ENCODE data around the gene C1QTNF7.
A peak's percentile ranks its signal among the peaks of the same experiment; 100 is the strongest.

C1QTNF7 gene, protein sequence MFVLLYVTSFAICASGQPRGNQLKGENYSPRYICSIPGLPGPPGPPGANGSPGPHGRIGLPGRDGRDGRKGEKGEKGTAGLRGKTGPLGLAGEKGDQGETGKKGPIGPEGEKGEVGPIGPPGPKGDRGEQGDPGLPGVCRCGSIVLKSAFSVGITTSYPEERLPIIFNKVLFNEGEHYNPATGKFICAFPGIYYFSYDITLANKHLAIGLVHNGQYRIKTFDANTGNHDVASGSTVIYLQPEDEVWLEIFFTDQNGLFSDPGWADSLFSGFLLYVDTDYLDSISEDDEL

DNA sequence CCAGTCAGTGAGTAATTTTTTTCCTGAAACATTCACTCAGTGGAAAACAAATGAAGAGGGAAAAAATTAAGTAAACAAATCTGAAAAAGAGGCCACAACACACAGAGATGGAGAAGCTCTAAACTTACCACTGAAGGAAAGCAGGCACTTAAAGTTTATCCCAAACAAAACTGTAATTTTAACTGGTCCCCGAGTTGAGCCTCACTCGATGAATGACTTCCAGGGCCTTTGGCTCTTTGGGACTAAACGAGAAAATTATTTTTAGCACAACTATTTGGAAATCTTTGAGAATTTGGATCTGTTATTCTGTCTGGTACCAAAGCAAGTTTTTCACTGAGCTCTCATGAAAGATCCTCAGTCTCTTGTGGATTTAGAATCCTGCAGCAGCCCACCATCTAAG lies at the start of gene C1QTNF7:
Gene C1QTNF7, plus strand, starts transcription at position 333 of the 400 bp plus-strand sequence. CDS start 7,711 bp downstream, outside the sequence.
- DNase-seq, result no peak

DNA sequence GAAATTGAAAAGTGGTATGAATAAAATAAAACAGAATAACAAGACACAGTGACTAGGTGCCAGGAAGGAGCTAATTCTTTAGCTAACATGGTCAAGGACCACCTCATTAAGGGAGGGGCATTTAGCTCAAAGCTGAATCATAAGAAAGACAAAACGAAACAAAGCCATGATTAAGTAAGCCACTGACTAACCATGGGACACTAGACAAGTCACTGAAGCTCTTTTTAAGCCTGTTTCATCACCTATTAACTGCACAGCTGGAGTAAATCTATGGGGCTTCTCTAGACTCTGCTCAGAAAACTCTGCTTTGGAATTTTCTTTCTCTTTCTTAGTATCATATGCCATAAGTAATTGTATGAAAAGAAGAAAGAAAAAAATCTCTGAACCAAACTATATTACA lies 49.8 kb upstream of the C1QTNF7 start:
- no peak for DNase-seq

DNA sequence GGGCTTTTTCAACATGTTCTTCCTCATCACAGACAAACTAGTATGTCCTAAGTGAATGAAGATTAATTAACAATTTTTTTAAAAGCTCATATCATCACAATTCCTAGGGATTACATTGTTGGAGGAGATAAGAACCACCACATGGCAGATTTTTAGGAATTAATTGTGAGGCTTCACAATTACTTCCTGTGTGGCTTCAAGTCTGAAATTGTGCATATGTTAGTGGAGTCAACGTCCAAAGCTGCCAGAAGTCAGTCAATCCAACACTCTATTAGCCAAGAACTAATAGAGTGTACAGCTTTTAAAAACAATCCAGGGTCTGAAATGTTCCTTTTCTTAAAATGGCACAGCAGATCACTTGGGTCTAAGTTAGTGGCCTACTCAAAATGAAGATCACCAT lies 49.3 kb upstream of the C1QTNF7 start:
- DNase-seq, result no peak

DNA sequence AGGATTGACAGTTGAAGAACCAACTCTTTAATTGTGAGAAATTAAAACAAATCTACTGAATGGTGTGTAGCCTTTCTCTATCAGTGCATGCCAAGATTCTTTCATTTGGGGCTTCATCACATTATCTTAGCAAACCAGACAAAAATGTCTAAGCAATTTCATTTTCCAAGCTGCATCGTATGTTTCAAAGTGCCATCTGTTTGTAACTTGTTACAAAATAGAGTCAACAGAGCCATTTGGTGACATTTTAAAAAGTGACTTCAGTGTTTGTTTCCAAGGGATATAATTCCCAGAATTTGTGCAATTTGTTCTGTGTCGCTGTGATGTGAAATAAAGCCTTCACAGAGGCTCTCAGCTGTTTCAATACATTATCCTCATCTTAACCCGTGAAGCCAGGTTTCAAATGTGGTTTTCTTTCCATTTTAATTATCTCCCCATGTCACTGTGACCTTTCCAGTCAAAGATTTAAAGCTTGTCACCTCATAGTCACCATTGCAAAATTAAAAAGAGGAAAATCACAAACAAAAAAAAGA lies 46.0 kb upstream of the C1QTNF7 start:
- no peak for DNase-seq

DNA sequence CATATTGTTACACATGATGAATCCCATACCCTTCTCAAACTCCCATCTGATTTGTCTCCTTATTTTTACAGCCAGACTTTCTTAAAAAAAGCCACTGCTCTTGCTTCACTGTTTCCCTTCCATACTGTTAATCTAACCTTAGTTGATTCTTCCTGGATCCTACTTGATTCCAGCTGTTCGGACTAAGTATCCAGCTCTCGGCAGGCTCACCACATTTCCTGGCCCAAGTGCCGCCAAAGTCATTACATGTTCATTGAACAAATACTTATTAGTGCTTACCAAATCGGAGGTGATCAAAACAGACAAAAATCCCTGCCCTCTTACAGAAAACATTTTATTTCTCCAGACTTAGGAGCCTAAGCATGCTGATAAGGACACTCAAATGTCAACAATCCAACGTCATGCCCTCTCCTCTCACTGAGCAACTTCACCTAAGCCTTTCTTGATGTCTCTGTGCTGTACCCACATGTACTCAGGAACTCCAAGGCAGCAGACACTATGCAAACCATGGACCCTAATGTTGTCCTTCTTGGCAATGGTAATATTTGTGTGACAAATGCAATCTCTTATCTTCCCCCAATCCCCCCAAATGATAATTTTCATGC lies 45.1 kb upstream of the C1QTNF7 start:
- no peak for DNase-seq

DNA sequence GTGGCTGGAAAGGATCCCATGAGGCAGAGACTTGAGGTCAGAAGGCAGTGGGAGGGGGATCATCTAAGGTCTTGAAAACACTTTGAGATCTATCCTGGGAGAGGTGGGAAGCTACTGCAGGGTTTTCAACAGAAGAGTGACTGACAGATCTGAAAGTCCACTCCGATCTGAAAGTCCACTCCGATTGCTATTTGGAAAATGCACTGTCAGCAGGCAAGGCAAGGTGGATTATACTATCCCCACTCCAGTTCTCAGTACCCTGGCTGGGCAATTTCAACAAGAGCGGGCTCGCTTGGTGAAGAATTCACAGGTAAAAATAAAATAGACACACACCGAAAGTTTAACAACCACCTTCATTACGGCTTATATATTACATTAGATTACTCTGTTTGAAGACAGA lies 42.3 kb upstream of the C1QTNF7 start:
- DNase-seq, result no peak

DNA sequence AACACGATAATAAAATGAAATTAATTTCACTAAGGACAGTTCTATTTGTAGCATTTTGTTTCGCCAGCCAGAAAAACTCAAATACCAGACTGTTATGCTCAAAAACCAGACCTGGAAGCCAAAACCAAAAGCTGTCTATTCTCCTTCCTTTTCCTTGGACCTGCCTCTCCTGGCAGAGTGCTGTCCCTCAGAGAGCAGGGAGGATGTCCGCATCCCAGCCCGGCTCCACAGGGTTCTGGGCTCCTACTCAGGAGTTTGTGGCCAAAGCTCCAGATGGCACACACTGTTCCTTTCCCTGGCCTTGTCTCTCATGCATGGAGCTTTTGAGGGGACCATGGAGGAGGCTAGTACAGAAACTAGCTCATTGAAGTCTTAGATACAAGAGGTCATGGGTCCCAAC lies 41.9 kb upstream of the C1QTNF7 start:
- DNase-seq, result peak; percentile 8

DNA sequence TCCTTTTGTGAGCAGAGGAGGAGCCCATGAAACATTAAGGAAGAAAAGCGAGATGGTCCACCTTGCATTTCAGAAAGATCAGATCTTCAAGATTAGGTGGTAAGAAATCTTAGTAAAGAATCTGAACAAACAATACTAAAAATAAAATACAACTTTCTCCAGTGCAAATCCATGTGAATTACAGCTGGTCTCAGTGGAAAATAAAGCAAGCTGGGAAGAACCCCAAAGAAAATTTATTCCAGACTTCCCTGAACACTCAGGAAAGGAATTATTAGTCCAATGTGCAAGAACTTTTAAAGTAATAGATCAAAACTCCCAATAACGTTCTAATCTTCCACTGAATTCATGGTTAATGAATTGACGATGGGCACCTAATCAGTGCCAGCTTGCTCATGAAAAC lies 37.3 kb upstream of the C1QTNF7 start:
- no peak for DNase-seq

DNA sequence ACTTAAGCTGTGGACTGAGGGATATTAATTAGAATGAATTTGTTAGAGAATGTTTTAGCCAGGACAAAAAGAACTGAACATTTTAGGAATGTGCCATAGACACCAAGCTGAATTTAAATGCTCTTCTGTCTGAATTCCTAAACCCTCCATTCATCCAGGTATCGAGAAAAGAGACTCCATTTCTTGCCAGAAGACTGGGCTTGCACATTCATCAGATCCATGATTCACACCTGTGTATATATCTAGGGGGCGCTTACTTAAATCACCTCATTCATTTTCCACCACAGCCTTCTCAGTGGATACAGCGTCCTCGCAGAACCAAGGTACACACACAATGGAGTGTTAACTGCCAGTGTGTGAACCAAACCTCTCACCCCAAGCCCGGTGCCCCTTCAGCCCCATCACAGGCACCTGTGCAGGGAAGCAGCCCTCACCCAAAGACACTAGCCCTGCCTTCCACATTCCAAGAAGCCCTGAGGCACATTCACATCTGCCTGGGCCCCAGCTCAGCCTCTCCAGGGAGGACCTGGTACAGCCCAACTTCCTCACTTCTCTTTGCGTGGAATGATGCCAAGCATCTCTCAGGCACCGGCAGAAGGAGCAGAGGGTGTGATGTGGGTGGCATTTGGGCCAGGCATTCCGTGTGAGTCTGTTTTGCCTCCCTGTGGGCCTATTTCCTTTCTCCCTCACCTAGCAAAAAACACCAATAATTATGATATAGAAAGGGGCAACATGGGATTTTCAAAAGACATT lies 35.6 kb upstream of the C1QTNF7 start:
- DNase-seq, result no peak

DNA sequence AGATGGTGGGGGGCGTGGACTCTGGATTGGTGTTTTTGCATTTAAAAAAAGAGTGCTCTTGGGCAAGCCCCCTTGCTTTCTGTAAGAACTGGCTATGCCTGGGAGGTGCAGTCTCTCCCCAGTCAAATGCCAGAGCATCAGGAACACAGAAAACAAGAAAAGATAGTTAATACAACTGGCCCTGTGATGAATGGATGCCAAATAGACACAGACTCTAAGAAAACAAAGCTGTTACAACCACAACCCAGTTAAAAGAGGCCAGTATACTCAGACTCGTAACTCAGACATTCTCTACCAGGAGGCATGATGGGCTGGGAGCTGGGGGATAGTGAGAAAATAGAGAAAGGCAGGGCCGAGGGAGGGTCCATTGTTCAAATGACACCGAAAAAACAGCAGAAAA lies 32.5 kb upstream of the C1QTNF7 start:
- DNase-seq, result no peak

DNA sequence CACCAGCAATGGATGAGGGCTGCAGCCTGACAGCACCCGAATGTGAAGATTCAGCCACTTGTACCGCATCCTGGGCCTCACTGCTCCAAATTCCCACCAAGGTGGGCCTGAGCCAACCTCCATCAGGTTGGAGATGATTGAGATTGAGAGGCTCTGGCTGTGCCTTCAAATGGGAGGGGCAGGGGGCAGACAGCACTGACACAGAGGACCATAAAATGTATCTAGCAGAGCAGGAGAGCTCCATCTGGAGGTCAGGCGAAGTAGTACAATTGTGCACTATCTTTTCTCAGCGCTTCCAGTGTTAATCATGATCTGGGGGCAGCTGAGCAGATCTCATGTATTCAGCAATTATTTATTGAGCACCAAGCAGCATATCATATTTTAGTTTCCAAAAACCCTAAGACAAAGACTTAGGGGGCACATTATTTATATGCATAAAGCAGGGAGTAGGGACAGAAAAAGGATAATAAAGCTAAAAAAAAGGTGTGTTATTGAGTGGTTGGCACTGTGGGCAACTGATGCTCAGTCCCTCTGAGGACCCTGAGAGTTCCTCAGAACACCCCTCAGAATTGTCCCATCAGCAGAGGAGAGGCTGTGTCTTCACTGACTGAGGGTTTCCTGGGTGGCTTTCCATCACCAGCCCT lies 31.6 kb upstream of the C1QTNF7 start:
- DNase-seq, result peak; percentile 18

DNA sequence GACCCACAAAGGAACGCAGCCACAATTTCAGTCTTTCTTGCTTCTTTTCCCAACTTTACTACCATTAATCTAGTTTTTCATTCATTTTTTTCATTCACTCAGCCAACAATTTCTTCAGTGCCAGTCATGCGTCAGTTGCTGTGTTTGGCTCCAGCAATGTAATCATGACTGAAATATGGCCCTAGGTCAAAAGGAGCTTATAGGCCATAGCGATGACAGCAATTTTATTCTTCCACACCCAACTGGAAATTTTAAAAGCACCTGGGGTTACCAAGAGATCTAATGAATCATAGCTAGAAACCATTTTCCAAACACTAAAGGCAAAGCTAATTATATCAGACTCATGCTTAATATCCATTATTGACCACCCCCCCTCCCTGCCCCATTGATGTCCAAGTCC lies 29.8 kb upstream of the C1QTNF7 start:
- DNase-seq, result no peak

DNA sequence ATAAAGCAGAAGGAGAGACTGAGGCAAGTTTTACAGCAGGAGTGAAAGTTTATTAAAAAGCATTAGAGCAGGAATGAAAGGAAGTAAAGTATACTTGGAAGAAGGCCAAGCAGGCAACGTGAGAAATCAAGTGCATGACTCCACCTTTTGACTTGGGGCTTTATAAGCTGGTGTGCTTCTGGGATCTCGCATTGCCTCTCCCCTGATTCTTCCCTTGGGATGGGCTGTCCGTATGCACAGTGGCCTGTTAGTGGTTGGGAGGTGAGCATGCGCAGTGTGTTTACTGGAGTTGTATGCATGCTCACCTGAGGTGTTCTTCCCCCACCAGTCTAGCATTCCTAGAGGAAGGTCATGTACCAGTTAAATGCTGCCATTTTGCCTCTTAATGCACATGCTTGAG lies 29.1 kb upstream of the C1QTNF7 start:
- DNase-seq, result no peak

DNA sequence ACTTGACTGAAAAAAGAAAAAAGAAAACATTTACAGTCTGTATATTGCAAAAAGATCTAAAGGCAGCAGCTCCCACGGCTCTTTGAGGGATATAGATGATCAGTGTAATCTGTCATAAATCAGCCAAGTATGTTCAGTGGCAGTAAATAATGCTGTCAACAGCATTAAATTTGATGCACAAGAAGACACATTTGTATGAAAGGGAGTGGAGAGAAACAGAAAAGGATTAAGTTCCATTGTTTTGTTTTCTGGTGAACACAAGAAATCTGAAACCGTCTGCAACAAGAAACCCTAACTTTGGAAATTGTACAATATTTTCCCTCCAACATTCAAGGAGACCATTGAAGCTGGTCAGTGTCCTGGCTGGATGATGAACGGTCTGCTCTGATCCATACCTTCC lies 27.6 kb upstream of the C1QTNF7 start:
- no peak for DNase-seq

DNA sequence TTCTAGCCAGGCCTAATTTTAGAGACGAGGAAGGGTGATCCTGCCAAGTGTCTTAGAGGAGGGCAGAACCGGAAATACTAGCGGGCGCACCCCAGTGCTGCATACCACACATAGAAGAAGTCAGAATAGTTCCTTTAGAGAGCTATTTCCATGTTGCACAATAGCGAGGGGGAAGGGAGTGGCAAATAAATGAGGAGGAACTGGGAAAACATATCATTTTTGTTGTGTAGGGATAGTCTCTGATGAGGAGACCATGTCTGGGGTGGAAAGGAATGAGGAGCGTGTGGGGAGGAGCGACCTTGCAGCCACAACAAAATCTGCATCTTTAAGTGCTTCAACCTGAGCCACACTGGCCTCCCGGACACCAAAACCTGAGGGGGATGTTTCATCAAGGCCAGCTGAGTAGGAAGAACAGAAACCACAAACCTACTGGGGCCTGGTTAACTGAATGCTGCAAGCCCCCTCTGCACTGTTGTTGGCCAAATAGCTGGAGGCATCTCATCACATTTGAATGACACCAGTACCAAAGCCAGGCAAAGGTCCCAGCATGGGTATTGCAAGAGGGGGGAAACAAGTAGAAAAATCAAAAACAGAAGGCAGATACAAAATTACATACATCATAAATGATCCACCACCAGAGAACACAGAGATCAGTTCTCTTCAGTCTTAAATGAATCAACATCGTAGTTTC lies 26.7 kb upstream of the C1QTNF7 start:
- DNase-seq, result peak; percentile 17

DNA sequence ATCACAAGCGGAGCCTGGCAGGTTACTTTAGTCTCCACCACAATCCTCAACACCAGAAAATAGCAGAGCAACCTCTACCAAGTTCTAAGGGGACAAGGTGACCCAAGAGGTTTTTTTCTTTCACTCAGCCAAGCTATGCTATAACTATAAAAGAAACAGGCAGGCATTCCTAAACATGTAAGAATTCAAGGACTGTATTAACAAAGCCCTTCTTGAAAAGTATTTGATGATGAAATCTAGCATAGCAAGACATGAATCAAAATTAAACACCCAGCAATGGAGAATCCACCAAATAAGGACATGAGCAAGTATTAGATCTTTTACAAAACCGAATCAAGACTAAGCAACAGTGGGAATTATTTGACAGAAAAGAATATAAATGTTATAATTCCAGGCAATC lies 25.7 kb upstream of the C1QTNF7 start:
- no peak for DNase-seq

DNA sequence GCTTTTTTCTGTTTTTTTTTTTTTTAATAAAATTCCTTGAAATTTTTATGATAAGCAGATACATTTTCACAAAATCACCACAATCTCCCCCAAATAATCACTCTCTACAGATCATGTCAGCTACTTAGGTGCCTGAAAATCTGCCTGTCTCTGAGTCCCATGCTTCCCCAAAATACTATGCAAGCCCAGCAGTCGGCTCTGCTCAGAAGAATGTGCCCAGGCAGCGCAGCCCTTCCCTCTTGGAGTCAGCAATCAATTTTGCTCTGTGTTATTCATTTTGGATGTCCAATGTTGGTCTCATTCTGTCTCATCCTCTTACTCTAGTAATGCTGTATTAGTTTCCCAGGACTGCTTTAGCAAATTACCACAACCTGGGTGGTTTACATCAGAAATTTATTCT lies 24.9 kb upstream of the C1QTNF7 start:
- no peak for DNase-seq

DNA sequence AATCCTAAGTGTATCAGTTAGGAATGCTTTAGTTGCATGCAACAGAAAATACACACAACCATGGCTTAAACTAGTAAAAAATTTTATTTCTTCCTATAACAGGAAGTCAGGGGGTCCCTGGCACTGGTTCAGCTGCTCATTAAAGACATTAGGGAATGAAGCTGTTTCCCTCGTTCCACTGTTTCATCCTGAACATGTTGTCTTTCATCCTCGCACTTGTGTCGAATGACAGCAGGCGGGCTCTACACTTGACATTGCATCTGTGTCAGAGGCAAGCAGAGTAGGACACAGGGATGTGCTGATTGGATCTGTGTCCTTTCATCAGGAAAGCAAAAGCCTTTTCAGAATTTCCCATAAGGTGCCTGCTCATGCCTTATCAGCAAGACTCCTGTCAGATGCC lies 22.8 kb upstream of the C1QTNF7 start:
- DNase-seq, result no peak

DNA sequence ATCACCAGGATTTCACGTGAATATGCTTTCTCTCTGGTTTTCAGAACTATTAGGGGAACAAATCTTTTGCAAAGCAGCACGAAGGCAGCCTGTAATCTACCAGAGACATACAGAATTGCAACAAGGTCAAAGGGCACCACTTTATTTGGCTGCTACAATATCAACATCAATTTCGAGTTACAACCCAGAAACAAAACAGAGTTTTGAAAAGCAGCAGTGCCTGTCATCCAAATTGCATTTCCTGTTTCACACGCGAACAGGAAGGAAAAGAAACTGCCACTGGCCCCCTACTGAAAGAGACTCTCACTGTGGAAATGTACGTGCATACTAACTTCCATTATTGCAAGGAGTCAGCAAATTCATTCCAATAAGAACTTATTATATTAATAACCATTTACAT lies 17.1 kb upstream of the C1QTNF7 start:
- no peak for DNase-seq

DNA sequence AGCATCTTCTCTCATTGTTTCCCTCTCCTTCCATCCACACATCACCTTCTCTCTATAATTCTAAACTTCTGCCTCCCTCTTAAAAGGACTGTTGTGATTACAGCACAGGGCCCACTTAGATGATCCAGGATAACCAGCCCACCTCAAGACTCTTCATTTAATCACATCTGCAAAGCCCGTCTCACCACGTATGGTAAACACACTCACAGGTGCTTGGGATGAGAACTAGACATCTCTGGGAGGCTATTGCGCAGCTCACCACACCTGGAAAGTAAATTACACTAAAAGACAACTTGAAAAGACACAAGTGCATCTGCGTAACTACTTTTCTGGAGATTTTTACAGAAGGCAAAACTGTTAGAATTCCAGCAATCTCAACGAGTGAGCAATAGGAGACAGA lies 15.4 kb upstream of the C1QTNF7 start:
- DNase-seq, result no peak

DNA sequence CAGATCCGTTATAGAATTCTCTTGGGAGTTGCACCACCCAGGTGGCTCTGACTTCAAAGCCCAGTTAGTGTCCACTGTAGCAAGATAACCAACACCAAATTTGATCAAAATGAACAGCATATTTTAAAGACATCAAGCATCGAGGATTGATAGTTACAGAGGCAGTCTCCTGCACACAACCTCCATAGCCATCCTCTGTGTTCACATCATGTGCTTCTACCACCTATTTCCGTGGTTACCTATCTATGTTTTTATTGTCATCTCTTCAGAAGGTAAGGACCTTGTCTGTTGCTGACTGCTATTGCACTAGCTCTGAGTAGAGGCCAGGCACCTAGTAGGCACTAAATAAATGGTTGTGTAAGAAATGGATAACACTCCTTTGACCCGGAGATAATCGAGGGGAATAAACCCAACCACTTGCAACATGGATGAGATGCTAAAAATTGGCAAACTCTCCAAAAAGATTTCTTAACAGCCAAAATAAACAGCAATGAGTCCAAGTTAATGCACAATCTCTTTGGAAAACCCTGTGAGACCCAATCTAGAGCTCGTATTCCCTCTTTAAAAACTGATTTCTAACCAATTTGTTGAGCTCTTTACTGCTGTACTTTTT lies 14.7 kb upstream of the C1QTNF7 start:
- DNase-seq, result no peak

DNA sequence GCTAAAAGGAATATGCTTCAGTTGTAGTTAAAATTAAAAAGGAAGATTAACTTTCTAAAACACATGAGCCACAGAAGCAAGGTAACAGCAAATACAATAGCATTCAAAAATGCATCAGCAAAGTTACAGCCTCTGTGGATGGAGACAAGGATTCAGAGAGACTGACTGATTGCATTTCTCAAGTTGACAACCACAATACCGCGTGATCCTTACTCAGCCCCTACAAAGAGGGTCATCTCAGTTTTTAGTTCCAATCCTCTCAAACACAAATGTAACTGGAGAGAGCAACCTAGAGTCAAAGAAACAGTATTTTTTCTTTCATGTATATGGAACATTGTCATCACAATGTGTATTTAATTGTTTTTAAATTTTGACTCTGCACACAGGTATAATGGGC lies 14.2 kb upstream of the C1QTNF7 start:
- DNase-seq, result no peak

Data from midbrain (tissue), 1 donor.